Muscle of leg (tissue), 16 donors: ENCODE data around the gene ZBTB7A. TPM values are rescaled to one million over a fixed set of nuclear protein-coding genes. Genes with fewer than 3 reads are reported as not detected.

ENCODE experiments used
- DNase-seq: peaks from one replicate; pipeline ENCODE4 v3.0.0; 2013
- H3K27ac ChIP-seq: one replicate; pipeline ENCODE4 v1.5.1; 2013; ENCODE audit warnings: mild to moderate bottlenecking, low read length, control low read depth
- H3K27me3 ChIP-seq: one replicate; pipeline ENCODE4 v1.6.1; 2013; ENCODE audit warnings: low read length; ENCODE audit not compliant: control insufficient read depth, insufficient read depth
- H3K36me3 ChIP-seq: one replicate; pipeline ENCODE4 v1.6.1; 2013; ENCODE audit warnings: low read length; ENCODE audit not compliant: control insufficient read depth, insufficient read depth
- H3K4me1 ChIP-seq: one replicate; pipeline ENCODE4 v1.6.1; 2013; ENCODE audit warnings: low read length; ENCODE audit not compliant: control insufficient read depth, insufficient read depth
- H3K4me3 ChIP-seq: one replicate; pipeline ENCODE4 v1.5.1; 2013; ENCODE audit warnings: low read length, control low read depth
- H3K9me3 ChIP-seq: replicated peaks from 2 replicates; pipeline ENCODE4 v1.6.1; 2013; ENCODE audit warnings: low read depth, low read length; ENCODE audit not compliant: control insufficient read depth
- WGBS: methylation state at CpG from one replicate; pipeline ENCODE4 v1.1.5; 2013; ENCODE audit warnings: missing lambda C conversion rate; ENCODE audit not compliant: insufficient coverage; 5-methylcytosine and 5-hydroxymethylcytosine counted together
- long read RNA-seq, 11 donors: transcript quantifications; one replicate each; lab custom pipeline, GENCODE V29; 2026
- polyA plus RNA-seq, 8 donors: library from polyadenylated mRNA; unstranded; fragments of 120-200 nt; gene quantifications; one replicate each; pipeline versions ENCODE4 v1.2.1 to v1.2.3, GENCODE V29; 2013; ENCODE audit warnings: inconsistent platforms in 1 of 8, low replicate concordance in 1 of 8; ENCODE audit not compliant: insufficient read length in 8 of 8, insufficient read depth in 1 of 8
- total RNA-seq: library from RNA; stranded (reverse); fragments of 120-200 nt; gene quantifications from one replicate; pipeline ENCODE4 v1.2.4, GENCODE V29; 2013

Gene ZBTB7A
- total RNA-seq (4.2 TPM), polyA plus RNA-seq (10 to 100 TPM in 1 of 8 donors, 1 to 10 TPM in 7; 6.8 to 10.9 (median 8.5) TPM)
- long read RNA-seq, donor 1, full-length matches to known transcripts, result 3 of 3 reads
- long read RNA-seq, donor 1, partial matches to known transcripts, result 0 of 3 reads
- long read RNA-seq, donor 1, other reads (novel, unspliced or antisense), result 0 of 3 reads
- long read RNA-seq, donor 2, result 0 reads
- long read RNA-seq, donor 3, full-length matches to known transcripts, result 7 of 7 reads
- long read RNA-seq, donor 3, partial matches to known transcripts, result 0 of 7 reads
- long read RNA-seq, donor 3, other reads (novel, unspliced or antisense), result 0 of 7 reads
- long read RNA-seq, donor 4, full-length matches to known transcripts, result 6 of 6 reads
- long read RNA-seq, donor 4, partial matches to known transcripts, result 0 of 6 reads
- long read RNA-seq, donor 4, other reads (novel, unspliced or antisense), result 0 of 6 reads
- long read RNA-seq, donor 5, full-length matches to known transcripts, result 7 of 7 reads
- long read RNA-seq, donor 5, partial matches to known transcripts, result 0 of 7 reads
- long read RNA-seq, donor 5, other reads (novel, unspliced or antisense), result 0 of 7 reads
- long read RNA-seq, donor 6, full-length matches to known transcripts, result 3 of 3 reads
- long read RNA-seq, donor 6, partial matches to known transcripts, result 0 of 3 reads
- long read RNA-seq, donor 6, other reads (novel, unspliced or antisense), result 0 of 3 reads
- long read RNA-seq, donor 7, partial matches to known transcripts, result 8 of 10 reads
- long read RNA-seq, donor 7, other reads (novel, unspliced or antisense), result 0 of 10 reads
- long read RNA-seq, donor 8, result 0 reads
- long read RNA-seq, donor 9, full-length matches to known transcripts, result 1 of 1 reads
- long read RNA-seq, donor 9, partial matches to known transcripts, result 0 of 1 reads
- long read RNA-seq, donor 9, other reads (novel, unspliced or antisense), result 0 of 1 reads
- long read RNA-seq, donor 10, partial matches to known transcripts, result 0 of 3 reads
- long read RNA-seq, donor 10, other reads (novel, unspliced or antisense), result 0 of 3 reads
- long read RNA-seq, donor 11, full-length matches to known transcripts, result 4 of 4 reads
- long read RNA-seq, donor 11, partial matches to known transcripts, result 0 of 4 reads
- long read RNA-seq, donor 11, other reads (novel, unspliced or antisense), result 0 of 4 reads

DNA sequence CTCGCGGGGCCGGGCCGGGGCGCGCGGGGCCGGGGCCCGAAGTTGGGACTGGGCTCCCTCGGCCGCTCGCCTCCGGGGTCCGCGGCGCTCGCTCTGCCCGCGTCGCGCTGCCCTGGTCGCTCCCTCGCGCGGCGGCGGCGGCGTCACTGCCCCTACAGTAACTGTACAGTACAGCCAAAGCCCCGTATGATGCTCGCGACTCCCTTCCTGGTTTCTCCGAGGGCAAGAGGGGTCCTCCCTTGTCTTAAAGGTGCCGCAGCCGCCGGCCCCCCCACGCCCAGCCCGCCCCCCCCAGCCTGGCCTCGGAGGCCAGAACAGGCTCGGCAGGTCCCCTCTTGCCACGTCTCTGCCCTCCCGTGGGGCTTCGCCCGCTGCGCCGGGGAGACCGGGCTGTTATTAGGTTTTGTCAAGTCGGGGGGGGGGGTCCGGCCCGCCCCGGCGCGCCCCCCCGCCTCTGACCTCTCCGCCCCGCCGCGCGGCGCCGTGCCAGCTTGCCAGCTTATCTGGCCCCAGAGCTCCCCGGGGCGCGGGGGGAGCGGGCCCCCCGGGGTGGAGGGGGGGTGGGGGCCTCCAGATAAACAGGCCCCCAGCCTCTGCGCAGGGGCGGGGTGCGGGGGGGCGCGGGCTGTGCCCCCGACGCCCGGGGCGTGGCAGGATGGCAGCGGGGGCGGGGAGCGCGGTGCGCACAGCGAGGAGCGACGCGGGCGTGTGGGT, at the start of gene ZBTB7A:
ZBTB7A (minus strand) TSS at position 218 of the 714 bp plus-strand sequence. CDS start 11,667 bp downstream, outside the sequence.
- Histone ChIP-seq H3K4me3 (peak within 1 kb of the TSS; percentile 95), H3K36me3 (peaks cover 13% of the 10 kb centered on the region), H3K9me3 (no peaks in the 10 kb centered on the region), H3K4me1 (peaks cover 38% of the 10 kb centered on the region), H3K27me3 (peaks cover 6% of the 10 kb centered on the region), H3K27ac (peak within 1 kb of the TSS; percentile 94)
- peak; percentile 93 for DNase-seq
- WGBS, result 0% methylated on average over 39 of the region's 85 CpGs

DNA sequence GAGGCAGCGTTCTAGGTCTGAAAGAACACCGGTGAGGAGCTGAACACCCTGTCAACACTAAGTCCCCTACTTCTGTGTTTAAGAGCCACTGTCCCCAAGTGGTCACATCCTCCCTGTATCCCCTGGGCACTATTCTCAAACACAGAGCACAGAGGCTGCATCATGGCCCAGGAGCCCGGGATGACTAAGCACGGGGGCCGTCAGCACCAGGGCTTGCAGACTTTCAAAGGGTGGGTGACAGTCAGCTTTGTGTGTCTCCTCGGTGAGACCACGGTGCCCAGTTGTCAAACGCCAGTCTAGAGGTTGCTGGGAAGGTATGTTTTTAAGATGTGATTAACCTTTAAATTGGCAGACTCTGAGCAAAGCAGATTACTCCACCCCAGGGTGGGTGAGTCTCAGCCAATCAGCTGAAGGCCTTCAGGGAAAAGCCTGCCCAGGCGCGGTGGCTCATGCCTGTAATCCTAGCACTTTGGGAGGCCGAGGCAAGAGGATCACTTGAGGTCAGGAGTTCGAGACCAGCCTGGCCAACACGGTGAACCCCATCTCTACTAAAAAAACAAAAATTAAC, 49.2 kb upstream of the ZBTB7A start:
- H3K27me3 ChIP-seq, result no peaks in the 10 kb centered on the region
- H3K4me1 ChIP-seq, result peaks cover 4% of the 10 kb centered on the region
- no peaks in the 10 kb centered on the region for H3K9me3 ChIP-seq
- WGBS, result 76% methylated on average over 6 of the region's 13 CpGs
- no peak for DNase-seq
- H3K27ac ChIP-seq, result no peak overlapping the region
- H3K36me3 ChIP-seq, result peaks cover 66% of the 10 kb centered on the region
- no peak overlapping the region for H3K4me3 ChIP-seq

DNA sequence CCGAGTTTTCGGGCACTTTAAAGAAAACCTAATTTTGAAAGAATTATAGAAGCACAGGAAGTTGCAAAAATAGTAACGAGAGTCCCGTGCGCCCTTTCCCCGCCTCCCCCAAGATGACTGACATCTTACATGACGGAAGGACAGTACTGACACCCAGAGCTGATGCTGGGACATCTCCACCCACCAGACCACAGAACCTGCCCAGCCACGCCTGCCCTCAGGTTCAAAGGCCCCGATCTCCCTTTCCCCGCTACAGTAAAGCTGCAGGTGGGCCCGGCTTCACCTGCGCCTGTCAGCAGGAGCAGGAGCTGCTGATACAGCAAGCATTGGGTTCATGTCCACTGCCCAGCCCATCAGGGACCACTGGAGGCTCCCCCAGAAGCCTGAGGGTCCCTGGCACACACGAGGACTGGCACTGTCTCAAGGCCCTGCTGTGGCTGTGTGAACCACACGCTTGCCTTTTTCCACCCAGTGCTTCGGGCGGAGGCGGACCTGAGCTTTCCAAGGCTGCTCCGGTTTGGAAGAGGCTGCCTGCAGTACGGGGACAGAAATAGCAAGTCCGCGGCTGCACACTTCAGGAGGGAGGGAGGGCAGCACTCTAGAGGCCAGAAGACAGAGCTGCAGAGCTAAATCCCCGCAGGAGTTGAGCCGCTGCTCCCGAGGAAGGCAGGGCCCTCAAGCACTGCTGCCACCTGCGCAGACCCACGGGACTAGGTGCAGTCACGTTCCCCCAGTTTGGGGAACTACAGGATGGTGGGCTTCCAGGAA, 48.5 kb upstream of the ZBTB7A start:
- H3K27me3 ChIP-seq, result no peaks in the 10 kb centered on the region
- H3K4me3 ChIP-seq, result no peak overlapping the region
- WGBS, result 77% methylated on average over 24 of the region's 27 CpGs
- H3K4me1 ChIP-seq, result peaks cover 4% of the 10 kb centered on the region
- no peak for DNase-seq
- H3K36me3 ChIP-seq, result peaks cover 73% of the 10 kb centered on the region
- H3K27ac ChIP-seq, result no peak overlapping the region
- no peaks in the 10 kb centered on the region for H3K9me3 ChIP-seq

DNA sequence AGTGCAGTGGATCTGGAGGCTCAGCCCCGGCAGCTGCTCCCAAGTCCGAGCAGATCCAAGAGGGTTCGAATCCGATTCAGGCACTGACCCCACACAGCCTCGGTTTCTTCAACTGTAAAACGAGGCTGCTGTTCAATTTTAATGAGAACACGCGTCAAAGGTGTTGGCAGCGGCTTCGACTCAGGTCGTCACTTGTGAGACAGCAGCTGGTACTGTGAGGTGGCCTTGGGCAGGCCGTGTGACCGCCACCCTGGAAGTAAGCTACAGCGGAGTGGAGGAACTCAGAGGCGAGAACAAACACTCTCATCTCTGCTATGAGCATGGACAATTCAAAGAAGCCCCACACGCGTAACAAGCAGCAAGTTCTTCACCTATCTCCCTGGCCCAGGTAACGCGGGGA, 47.5 kb upstream of the ZBTB7A start:
- DNase-seq, result no peak
- Histone ChIP-seq H3K27ac (no peak overlapping the region), H3K9me3 (no peaks in the 10 kb centered on the region), H3K27me3 (no peaks in the 10 kb centered on the region), H3K4me3 (no peak overlapping the region), H3K4me1 (peaks cover 4% of the 10 kb centered on the region), H3K36me3 (peaks cover 79% of the 10 kb centered on the region)
- whole genome bisulfite sequencing, result 89% methylated on average over 18 of the region's 19 CpGs

DNA sequence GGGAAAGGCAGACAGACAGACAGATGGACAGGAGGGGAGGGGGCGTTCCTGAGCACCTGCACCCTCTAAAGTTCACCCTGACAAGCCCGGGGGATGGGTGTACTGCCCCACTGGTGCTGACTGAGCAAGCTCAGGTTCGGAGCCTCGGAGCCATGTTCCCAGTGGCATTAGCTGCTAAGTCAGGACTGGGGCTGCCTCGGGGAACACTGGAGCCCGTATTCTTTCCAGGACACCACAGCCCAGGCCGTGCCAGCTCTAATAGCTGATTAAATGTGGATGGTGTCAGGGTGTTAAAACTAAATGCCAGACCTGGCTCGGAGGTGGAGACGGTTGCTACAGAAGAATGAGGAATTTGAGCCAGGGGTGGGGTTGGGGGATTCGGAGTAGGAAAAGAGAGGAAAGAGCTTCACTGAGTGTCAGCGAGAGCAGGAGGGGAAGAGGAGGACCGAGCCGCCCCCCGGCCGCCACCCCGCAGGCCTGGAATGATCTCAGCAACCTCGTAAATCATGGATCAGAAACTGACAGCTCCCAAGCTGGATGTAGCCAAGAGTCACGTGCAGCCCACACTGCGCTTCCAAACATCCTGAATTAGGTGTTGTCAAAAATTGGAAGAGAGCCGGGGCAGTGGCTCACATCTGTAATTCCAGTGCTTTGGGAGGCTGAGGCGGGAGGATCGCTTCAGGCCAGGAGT, 46.8 kb upstream of the ZBTB7A start:
- Histone ChIP-seq H3K4me1 (peaks cover 4% of the 10 kb centered on the region), H3K27ac (no peak overlapping the region), H3K36me3 (peaks cover 86% of the 10 kb centered on the region)

DNA sequence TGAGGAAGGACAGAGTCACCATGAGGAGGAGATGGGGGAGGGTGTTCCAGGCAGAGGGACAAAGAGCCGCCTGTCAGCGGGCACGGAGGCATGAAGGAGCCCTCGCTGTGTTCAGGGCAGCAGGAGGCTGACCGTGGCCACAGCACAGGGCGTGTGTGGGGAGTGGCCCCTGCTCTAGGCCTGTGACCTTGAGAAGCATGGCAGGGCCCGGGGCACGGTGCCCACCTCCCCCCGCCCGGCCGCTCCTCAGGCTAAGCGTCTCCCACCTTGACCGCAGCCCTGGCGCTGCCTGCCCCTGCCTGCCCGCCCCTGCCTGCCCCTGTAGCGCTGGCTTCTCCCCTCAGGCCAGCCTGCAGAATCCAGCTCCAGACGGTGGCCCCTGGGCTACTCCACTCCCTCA, 45.7 kb upstream of the ZBTB7A start:
- H3K4me3 ChIP-seq, result no peak overlapping the region
- 96% methylated on average over 17 of the region's 17 CpGs for WGBS
- no peak overlapping the region for H3K27ac ChIP-seq
- H3K36me3 ChIP-seq, result peaks cover 94% of the 10 kb centered on the region
- no peak for DNase-seq
- H3K27me3 ChIP-seq, result no peaks in the 10 kb centered on the region
- no peaks in the 10 kb centered on the region for H3K9me3 ChIP-seq
- peaks cover 4% of the 10 kb centered on the region for H3K4me1 ChIP-seq

More for the DNA sequence above, 46.8 kb upstream of the ZBTB7A start:
- Histone ChIP-seq H3K4me3 (no peak overlapping the region), H3K9me3 (no peaks in the 10 kb centered on the region), H3K27me3 (no peaks in the 10 kb centered on the region)
- 58% methylated on average over 17 of the region's 22 CpGs for WGBS
- no peak for DNase-seq

DNA sequence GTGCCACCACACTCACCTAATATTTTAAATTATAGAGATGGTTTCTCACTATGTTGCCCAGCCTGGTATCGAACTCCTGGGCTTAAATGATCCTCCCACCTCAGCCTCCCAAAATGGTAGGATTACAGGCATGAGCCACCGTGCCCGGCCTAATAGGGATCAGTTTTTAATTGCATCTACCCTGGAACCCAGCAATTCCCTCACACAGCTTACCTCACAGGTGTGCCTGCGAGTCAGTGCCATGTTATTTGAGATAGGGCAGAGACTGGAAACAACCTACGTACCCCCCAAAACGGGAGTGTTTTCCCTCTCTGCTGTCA, 42.9 kb upstream of the ZBTB7A start:
- WGBS, result 93% methylated on average over 5 of the region's 6 CpGs
- Histone ChIP-seq H3K36me3 (peaks cover 89% of the 10 kb centered on the region), H3K4me1 (no peaks in the 10 kb centered on the region), H3K9me3 (no peaks in the 10 kb centered on the region), H3K4me3 (no peak overlapping the region), H3K27ac (no peak overlapping the region), H3K27me3 (no peaks in the 10 kb centered on the region)
- no peak for DNase-seq

DNA sequence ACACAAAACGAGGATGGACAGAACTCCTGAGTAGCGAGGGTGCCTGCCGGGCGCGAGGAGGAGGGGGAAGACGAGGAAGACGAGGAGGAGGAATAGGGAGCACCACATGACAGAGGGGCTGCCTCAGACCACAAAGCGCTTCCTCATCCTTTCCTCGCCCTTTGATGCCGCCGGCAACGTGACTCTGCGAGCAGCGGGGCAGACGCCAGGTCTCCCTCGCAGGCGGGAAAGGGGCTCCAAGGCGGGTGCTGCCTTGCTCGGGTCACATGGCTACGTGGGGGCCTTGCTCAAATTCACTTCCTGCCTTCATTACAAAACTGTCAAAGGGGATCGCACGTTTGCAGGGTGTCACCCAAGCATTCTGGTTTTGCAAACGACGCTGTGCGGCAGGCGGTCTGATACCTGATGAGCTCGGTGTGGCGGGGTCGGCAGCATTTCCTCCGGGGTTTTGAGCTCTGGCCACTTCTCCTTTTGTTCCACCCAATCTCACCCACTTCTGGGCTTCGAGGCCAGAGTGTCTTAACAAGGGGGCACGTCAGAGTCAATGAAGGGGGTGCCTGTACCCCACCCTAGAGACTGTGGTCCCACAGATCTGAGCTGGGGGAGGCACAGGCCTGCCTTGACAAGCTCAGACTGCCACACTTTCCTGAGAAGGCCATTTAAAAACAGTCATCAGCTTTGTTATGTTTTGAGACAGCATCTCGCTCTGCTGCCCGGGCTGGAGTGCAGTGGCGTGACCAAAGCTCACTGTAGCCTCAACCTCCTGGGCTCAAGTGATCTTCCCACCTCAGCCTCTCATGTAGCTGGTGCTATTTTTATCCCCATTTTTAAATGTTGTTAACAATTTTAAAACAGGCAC, 42.3 kb upstream of the ZBTB7A start:
- Histone ChIP-seq H3K36me3 (peaks cover 83% of the 10 kb centered on the region), H3K4me1 (no peaks in the 10 kb centered on the region), H3K27me3 (no peaks in the 10 kb centered on the region), H3K9me3 (no peaks in the 10 kb centered on the region), H3K4me3 (no peak overlapping the region), H3K27ac (peak overlapping the region; percentile 29)
- 88% methylated on average over 31 of the region's 35 CpGs for WGBS
- DNase-seq, result no peak
